GM12892 (cell line): ENCODE data around the gene CAPN3.

Experiments used
- POLR2A ChIP-seq: IDR thresholded peaks from 2 replicates; pipeline ENCODE4 v1.6.1; 2011; ENCODE audit warnings: low read depth, low read length, control low read depth
- TAF1 ChIP-seq: IDR thresholded peaks from 2 replicates; pipeline ENCODE4 v1.6.1; 2011; ENCODE audit warnings: low read depth, mild to moderate bottlenecking, control low read depth, low read length, borderline replicate concordance

- TF ChIP-seq POLR2A (no peak), TAF1 (no peak)
Measured at GRCh38 chr15:42387603-42388002, 28.3 kb downstream of the CAPN3 start.
